GM10266 (cell line): ENCODE data around the gene ROCK2.
"Not testable (repeated sequence)": the region's sequence is repeated elsewhere in the genome, so short reads cannot be mapped to it uniquely, and the experiment has no call there.

Source experiments
- DNase-seq: peaks from one replicate; pipeline ENCODE4 v3.0.0; 2012; ENCODE audit errors: extremely low spot score
- TF ChIP-seq, protein P1 (sequence below): IDR thresholded peaks from 2 replicates; pipeline ENCODE4 v1.5.1; 2012; ENCODE audit warnings: mild to moderate bottlenecking, low read depth; ENCODE audit not compliant: control insufficient read depth, insufficient read depth; ENCODE audit errors: missing control alignments

Gene ROCK2

DNA sequence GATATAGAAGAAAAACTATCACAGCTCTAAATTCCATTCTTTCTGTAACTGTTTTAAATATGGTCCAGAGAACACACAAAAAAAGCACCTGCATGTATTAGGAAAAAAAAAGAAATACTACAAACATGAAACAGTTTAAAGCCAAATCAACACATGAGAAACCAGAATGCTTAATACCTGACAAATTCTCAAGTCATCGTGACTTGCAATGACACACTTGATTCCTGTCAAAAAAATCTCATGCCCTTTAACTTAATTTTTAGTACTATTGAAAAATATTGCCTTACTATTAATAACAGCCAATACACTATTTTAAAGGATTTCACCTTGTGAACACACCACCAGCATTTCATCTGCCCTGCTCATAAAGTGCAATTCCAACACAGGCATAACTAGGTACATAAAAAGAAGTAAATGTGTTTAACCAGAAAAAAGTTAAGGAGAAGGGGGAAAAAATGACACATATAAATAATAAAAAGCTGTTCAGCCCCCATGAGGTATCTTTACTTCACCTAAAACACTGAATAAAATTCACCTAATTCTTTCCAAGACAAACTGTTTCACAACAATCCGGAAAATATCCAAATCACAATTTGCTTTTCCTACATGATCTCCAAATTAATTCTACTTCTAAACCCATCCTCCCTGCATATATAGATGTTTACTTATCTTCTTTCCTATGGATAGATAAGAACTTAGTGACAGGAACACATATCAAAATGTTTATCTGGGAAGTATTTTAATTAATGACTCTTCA, 10.8 kb downstream of the ROCK2 start:
- no peak for DNase-seq
- TF ChIP-seq, protein P1, sequence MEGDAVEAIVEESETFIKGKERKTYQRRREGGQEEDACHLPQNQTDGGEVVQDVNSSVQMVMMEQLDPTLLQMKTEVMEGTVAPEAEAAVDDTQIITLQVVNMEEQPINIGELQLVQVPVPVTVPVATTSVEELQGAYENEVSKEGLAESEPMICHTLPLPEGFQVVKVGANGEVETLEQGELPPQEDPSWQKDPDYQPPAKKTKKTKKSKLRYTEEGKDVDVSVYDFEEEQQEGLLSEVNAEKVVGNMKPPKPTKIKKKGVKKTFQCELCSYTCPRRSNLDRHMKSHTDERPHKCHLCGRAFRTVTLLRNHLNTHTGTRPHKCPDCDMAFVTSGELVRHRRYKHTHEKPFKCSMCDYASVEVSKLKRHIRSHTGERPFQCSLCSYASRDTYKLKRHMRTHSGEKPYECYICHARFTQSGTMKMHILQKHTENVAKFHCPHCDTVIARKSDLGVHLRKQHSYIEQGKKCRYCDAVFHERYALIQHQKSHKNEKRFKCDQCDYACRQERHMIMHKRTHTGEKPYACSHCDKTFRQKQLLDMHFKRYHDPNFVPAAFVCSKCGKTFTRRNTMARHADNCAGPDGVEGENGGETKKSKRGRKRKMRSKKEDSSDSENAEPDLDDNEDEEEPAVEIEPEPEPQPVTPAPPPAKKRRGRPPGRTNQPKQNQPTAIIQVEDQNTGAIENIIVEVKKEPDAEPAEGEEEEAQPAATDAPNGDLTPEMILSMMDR = no peak

GRCh38 chr2:11332596-11332995, 11.8 kb downstream of the ROCK2 start:
- DNase-seq = no peak
- TF ChIP-seq, protein P1 = no peak

DNA sequence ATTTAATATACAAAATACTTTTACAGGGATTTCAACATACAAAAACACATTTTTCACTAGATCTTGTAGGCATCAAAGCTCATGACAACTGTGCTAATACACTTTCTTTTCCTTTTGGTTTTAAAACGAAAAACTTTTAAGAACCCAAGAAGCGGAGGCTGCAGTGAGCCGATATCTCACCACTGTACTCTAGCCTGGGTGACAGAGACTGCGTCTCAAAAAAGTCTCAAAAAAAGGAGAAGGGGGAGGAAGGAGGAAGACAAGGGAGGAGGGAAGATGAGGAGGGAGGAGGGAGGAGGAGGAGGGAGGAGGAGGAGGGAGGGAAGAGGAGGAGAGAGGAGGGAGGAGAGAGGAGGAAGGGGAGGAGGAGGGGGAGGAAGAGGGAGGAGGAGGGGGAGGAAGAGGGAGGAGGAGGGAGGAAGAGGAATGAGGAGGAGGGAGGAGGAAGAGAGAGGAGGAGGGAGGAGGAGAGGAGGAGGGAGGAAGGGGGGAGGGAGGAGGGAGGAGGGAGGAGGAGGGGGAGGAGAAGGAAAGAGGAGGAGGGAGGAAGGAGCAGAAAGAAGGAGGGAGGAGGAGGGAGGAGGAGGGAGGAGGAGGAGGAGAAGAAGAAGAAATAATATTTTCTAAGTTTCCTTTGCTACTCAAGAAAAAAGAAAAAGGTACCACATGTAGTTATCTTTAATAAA, 13.8 kb downstream of the ROCK2 start:
- DNase-seq = no peak
- TF ChIP-seq, protein P1 = no peak

DNA sequence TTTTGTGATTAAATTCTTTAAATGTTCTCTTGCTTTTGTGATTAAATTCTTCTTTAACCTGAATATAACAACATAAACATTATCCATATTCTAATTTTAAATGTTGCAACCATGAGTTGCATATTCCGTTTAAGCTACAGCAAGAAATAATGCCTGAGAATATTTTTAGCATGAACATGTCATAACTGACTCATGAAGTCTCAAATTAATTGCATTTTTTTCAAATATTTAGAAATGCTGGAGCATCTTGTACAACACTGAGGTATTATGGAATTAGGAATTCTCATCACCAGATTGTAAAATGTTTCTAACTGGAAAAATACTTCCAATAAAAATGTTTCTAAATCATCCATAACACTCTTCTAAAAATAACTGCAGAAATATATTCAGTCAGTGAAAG, 14.7 kb downstream of the ROCK2 start:
- no peak for DNase-seq
- TF ChIP-seq, protein P1 = no peak

DNA sequence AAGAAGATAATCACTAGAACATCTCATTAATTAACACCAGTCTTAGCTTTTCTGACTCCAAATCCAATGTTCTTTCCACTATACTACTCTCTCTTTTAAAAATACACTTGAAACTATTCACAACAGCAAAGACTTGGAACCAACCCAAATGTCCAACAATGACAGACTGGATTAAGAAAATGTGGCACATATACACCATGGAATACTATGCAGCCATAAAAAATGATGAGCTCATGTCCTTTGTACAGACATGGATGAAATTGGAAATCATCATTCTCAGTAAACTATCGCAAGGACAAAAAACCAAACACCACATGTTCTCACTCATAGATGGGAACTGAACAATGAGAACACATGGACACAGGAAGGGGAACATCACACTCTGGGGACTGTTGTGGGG, 15.9 kb downstream of the ROCK2 start:
- not testable (repeated sequence) for DNase-seq

DNA sequence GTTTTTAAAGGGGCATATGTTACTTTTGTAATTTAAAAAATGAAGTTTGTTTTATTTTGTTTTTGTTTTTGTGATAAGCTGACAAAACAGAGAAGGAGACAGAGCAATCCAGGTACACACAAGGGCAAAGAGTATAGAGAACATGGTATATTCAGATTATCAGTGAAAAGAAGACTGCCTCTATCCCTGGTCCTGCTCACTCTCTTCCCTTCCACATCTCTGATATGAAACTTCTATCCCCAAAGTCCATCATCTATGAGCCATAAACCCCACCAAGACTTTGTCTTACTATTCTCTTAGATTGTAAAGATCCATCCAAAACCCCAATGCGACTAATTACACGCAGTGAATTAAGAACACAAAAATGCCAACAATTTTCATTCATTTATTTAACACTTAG, 16.6 kb downstream of the ROCK2 start:
- TF ChIP-seq, protein P1 = no peak
- no peak for DNase-seq

GRCh38 chr2:11326677-11327211, 17.7 kb downstream of the ROCK2 start:
- no peak for DNase-seq
- TF ChIP-seq, protein P1 = no peak
